K562 (cell line): ENCODE data around the gene SLC8A2. TPM values are rescaled to one million over a fixed set of nuclear protein-coding genes. Genes with fewer than 3 reads are reported as not detected.

Experiments used
- ATAC-seq: fragments of 200-7000 bp; cut with Tn5 transposase; 3 replicates; pipeline ENCODE4 v1.9.1; 2020; ENCODE audit warnings: moderate library complexity
- BruUV-seq: library from RNA; stranded (reverse); fragments of 400-500 nt; replicated peaks from 2 replicates; lab custom pipeline; 2021; lab: Mats Ljungman, UMichigan
- CTCF ChIA-PET: fragments of 300-600 bp; formaldehyde crosslinking; extraction: SDS; loops from one replicate; lab custom pipeline; 2021; ENCODE audit warnings: low intra/inter-chr PET ratio; lab: Yijun Ruan, JAX
- POLR2A ChIA-PET: fragments of 300-600, 350-650 bp; sonication (Branson Sonifier 250); formaldehyde crosslinking; extraction: SDS; loops from one replicate; lab custom pipeline; 2021; ENCODE audit warnings: antibody characterized with exemption, inconsistent platforms; lab: Yijun Ruan, JAX
- DNase-seq, 4 experiments: peaks; one replicate each; pipeline versions ENCODE4 v3.0.0 to v3.0.0-alpha.2; 2011 to 2018; ENCODE audit warnings: low spot score in 3 of 4, mixed read lengths in 3 of 4; ENCODE audit errors: extremely low read depth in 1 of 4
- FAIRE-seq: peaks from 2 replicates; lab custom pipeline; 2011; peaks lifted over from hg19 to GRCh38; lab: Jason Lieb, UNC
- H2AFZ ChIP-seq: 2 replicates; pipeline ENCODE4 v1.6.0; 2011; ENCODE audit warnings: low read depth, low read length, control low read depth, inconsistent platforms
- H3K27ac ChIP-seq: fragments of 200-600 bp; 3 replicates; pipeline ENCODE4 v1.8.0; 2011; ENCODE audit warnings: low read depth, mild to moderate bottlenecking, control low read depth, inconsistent platforms, low read length, moderate library complexity, mixed read lengths; ENCODE audit errors: extremely low read depth
- H3K27me3 ChIP-seq, 2 experiments: fragments of 300-600 bp in 1 of 2; 2 replicates in 1 of 2; 3 replicates in 1 of 2; pipeline versions ENCODE4 v1.6.0 to v1.8.0; 2011; ENCODE audit warnings: inconsistent platforms in 2 of 2, low read length in 2 of 2, mild to moderate bottlenecking in 1 of 2, mixed read lengths in 1 of 2, moderate library complexity in 1 of 2; ENCODE audit not compliant: control insufficient read depth in 2 of 2, insufficient read depth in 2 of 2
- H3K36me3 ChIP-seq: fragments of 300-600 bp; 3 replicates; pipeline ENCODE4 v1.8.0; 2011; ENCODE audit warnings: mild to moderate bottlenecking, low read length, inconsistent platforms; ENCODE audit not compliant: control insufficient read depth, insufficient read depth
- H3K4me1 ChIP-seq, 2 experiments: fragments of 200-600 bp in 1 of 2; replicated peaks in 1 of 2; 2 replicates in 1 of 2; 3 replicates in 1 of 2; pipeline versions ENCODE4 v1.5.1 to v1.8.0; 2011; ENCODE audit warnings: inconsistent platforms in 2 of 2, low read length in 2 of 2, mild to moderate bottlenecking in 1 of 2, mixed read lengths in 1 of 2, moderate library complexity in 1 of 2; ENCODE audit not compliant: control insufficient read depth in 2 of 2, insufficient read depth in 2 of 2
- H3K4me2 ChIP-seq: 2 replicates; pipeline ENCODE4 v1.6.1; 2011; ENCODE audit warnings: low read length, control low read depth, inconsistent platforms, mixed read lengths; ENCODE audit not compliant: insufficient read depth
- H3K4me3 ChIP-seq: fragments of 200-600 bp; sonication (generic), shearing (Covaris generic); 2 replicates; pipeline ENCODE4 v1.5.1; 2016; ENCODE audit warnings: control low read depth, inconsistent platforms
- H3K79me2 ChIP-seq: fragments of 200-600 bp; 3 replicates; pipeline ENCODE4 v1.8.0; 2011; ENCODE audit warnings: low read length, inconsistent platforms; ENCODE audit not compliant: control insufficient read depth, insufficient read depth
- H3K9ac ChIP-seq, 2 experiments: 2 replicates each; pipeline versions ENCODE4 v1.6.0 to v1.6.1; 2011; ENCODE audit warnings: low read depth in 2 of 2, low read length in 2 of 2, control low read depth in 1 of 2, inconsistent platforms in 1 of 2, mild to moderate bottlenecking in 1 of 2, mixed read lengths in 1 of 2; ENCODE audit not compliant: insufficient read depth in 1 of 2
- H3K9me1 ChIP-seq: one replicate; pipeline ENCODE4 v1.6.0; 2011; ENCODE audit warnings: inconsistent platforms, mild to moderate bottlenecking, low read length, moderate library complexity; ENCODE audit not compliant: control insufficient read depth, insufficient read depth
- H3K9me3 ChIP-seq: replicated peaks from 2 replicates; pipeline ENCODE4 v1.5.1; 2011; ENCODE audit warnings: low read depth, low read length, inconsistent platforms; ENCODE audit not compliant: control insufficient read depth, insufficient read depth
- H4K20me1 ChIP-seq: replicated peaks from 2 replicates; pipeline ENCODE4 v1.6.1; 2011; ENCODE audit warnings: low read length, inconsistent platforms, mixed read lengths; ENCODE audit not compliant: control insufficient read depth, insufficient read depth
- E2F3 ChIP-seq: fragments of 250-450 bp; sonication (Bioruptor Pico); IDR thresholded peaks from 2 replicates; pipeline ENCODE4 v1.4.0; 2020; ENCODE audit warnings: mild to moderate bottlenecking
- FOS ChIP-seq: IDR thresholded peaks from 3 replicates; pipeline ENCODE4 v1.6.1; 2011; ENCODE audit not compliant: insufficient read length; ENCODE audit errors: extremely low read depth
- MTA1 ChIP-seq: fragments of 450-650 bp; IDR thresholded peaks from 2 replicates; pipeline ENCODE4 v1.6.1; 2017; ENCODE audit warnings: borderline replicate concordance
- SETDB1 ChIP-seq: IDR thresholded peaks from one replicate; pipeline ENCODE4 v1.6.1; 2012; ENCODE audit warnings: low read length, control low read depth, inconsistent platforms
- SREBF2 ChIP-seq: sonication (generic); formaldehyde crosslinking; IDR thresholded peaks from 2 replicates; pipeline ENCODE4 v1.4.0; 2020; ENCODE audit warnings: mild to moderate bottlenecking, missing genetic modification reagents
- TSC22D4 ChIP-seq: fragments of 450-650 bp; IDR thresholded peaks from 2 replicates; pipeline ENCODE4 v1.6.1; 2016; ENCODE audit warnings: missing genetic modification characterization, missing biosample characterization, control low read depth
- ZNF41 ChIP-seq: fragments of 250-450 bp; sonication (Bioruptor Pico); conservative IDR thresholded peaks from 2 replicates; pipeline ENCODE4 v1.4.0; 2020; ENCODE audit warnings: mild to moderate bottlenecking
- ZNF668 ChIP-seq: fragments of 250-450 bp; sonication (Bioruptor Pico); IDR thresholded peaks from 2 replicates; pipeline ENCODE4 v1.8.0; 2022; ENCODE audit warnings: mild to moderate bottlenecking, inconsistent platforms
- ZNF717 ChIP-seq: fragments of 250-450 bp; sonication (Bioruptor Pico); IDR thresholded peaks from 2 replicates; pipeline ENCODE4 v1.5.0; 2021
- WGBS: fragments of 100-300 bp; shearing (Covaris generic); methylation state at CpG from one replicate; pipeline ENCODE4 v1.1.6; 2016; ENCODE audit warnings: low coverage, mixed read lengths; ENCODE audit not compliant: insufficient coverage; ENCODE audit errors: missing lambda C conversion rate; 5-methylcytosine and 5-hydroxymethylcytosine counted together
- in situ Hi-C: fragments of 300-500 bp; cut with MboI; formaldehyde crosslinking; loops from 4 replicates; pipeline ENCODE4 v1.15.0; 2018; ENCODE audit warnings: inconsistent platforms, mixed read lengths
- intact Hi-C: fragments of 100-400 bp; cut with micrococcal nuclease; formaldehyde crosslinking; loops from 2 replicates; pipeline ENCODE4 v1.14.2; 2022
- polyA plus RNA-seq, 8 experiments: library from polyadenylated mRNA; depleted of rRNA in 4 of 8; stranded (reverse) in 5 of 8; unstranded in 3 of 8; fragments of >200 nt; fragmentation: Nextera tagmentation in 2 of 8; fragmentation: Illumina TruSeq in 1 of 8; extraction: Ambion mirVana in 2 of 8; extraction: Trizol in 1 of 8; gene quantifications; 2 replicates each; pipeline versions ENCODE4 v1.2.1 to v1.2.3, GENCODE V29; 2011 to 2014; ENCODE audit warnings: inconsistent platforms in 1 of 8, missing spikeins in 1 of 8
- total RNA-seq, 7 experiments: library from RNA; depleted of rRNA in 6 of 7; stranded (reverse); fragments of >200 nt in 6 of 7; fragmentation: Illumina TruSeq in 2 of 7; extraction: Trizol in 2 of 7; gene quantifications; 2 replicates each; pipeline versions ENCODE4 v1.2.1 to v1.2.3, GENCODE V29; 2011 to 2021; ENCODE audit warnings: low replicate concordance in 1 of 7
- TF ChIP-seq, protein P1 (sequence below): fragments of 450-650 bp; IDR thresholded peaks from 2 replicates; pipeline ENCODE4 v1.6.1; 2014; ENCODE audit warnings: low read depth, mild to moderate bottlenecking, moderate library complexity, borderline replicate concordance
- TF ChIP-seq, protein P2 (sequence below): fragments of 250-450 bp; sonication (Bioruptor Pico); IDR thresholded peaks from 2 replicates; pipeline ENCODE4 v1.9.0; 2021; ENCODE audit warnings: mild to moderate bottlenecking, inconsistent platforms
- TF ChIP-seq, protein P3 (sequence below): sonication (generic); formaldehyde crosslinking; IDR thresholded peaks from 2 replicates; pipeline ENCODE4 v1.8.0; 2022; ENCODE audit warnings: missing genetic modification reagents, mild to moderate bottlenecking, borderline replicate concordance

The SLC8A2 gene
- total and polyA plus RNA-seq, 9 of the 15 experiments (the other 6 are each of a cell fraction or from before 2014, with no cell fraction given): 0.07 to 0.66 (median 0.24) TPM; not detected in 3

DNA sequence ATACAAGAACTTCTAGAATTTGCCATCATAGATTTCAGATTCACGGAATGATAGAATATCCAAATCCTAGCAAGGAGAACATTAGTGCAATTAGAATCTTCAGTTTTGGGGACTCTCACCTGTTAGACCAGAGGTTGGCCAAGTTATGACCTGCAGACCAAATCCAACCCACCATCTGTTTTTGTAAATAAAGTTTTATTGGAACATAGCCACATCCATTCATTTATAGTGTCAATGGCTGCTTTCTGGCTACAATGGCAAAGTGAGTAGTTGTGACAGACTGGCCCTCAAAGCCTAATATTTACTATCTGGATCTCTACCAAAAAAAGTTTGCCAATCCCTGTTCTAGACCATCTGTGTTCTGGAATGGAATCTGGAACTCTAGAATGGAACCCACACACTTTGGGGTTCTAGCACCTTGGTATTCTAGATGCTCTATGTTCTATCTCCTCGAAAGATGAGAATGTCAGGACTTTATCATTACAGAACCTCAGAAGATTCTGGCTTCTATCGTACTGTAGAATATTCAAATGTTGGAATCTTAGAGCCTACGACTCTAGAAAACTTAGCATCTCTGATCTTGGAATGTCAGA lies 9.9 kb upstream of the SLC8A2 start (continued):
- TF ChIP-seq, protein P1, sequence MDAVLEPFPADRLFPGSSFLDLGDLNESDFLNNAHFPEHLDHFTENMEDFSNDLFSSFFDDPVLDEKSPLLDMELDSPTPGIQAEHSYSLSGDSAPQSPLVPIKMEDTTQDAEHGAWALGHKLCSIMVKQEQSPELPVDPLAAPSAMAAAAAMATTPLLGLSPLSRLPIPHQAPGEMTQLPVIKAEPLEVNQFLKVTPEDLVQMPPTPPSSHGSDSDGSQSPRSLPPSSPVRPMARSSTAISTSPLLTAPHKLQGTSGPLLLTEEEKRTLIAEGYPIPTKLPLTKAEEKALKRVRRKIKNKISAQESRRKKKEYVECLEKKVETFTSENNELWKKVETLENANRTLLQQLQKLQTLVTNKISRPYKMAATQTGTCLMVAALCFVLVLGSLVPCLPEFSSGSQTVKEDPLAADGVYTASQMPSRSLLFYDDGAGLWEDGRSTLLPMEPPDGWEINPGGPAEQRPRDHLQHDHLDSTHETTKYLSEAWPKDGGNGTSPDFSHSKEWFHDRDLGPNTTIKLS: peak; percentile 97; the same call in 1 of the 2 replicates

- Histone ChIP-seq H3K4me3 (no peak overlapping the region), H3K79me2 (peaks cover 12% of the 10 kb centered on the region), H3K9me1 (no peaks in the 10 kb centered on the region), H3K36me3 (peaks cover 6% of the 10 kb centered on the region; the same call in 2 of the 3 replicates), H3K9ac (peak overlapping the region; percentile 26 to 89; a peak in 3 of 4 replicates), H3K4me1 (peaks cover 7 to 32% of the 10 kb centered on the region in 2 experiments; a peak in 3 of 5 replicates), H3K27me3 (no peaks in the 10 kb centered on the region), H3K4me2 (peak overlapping the region; percentile 51; the same call in 1 of the 2 replicates), H3K27ac (no peak overlapping the region), H2AFZ (peak overlapping the region; percentile 87), H3K9me3 (no peaks in the 10 kb centered on the region), H4K20me1 (no peaks in the 10 kb centered on the region)
- no TSS peak for BruUV-seq
- DNase-seq (no peak), FAIRE-seq (no peak), ATAC-seq (no peak)
- CTCF ChIA-PET: no interaction called here
- intact Hi-C loops: loop anchor here (5.0 kb wide), 2 partner anchors 37 to 43 kb away; partner anchors contain the start of gene NAPA
- in situ Hi-C loops: no loop called here
- POLR2A ChIA-PET: interaction anchor here (0.6 to 1.5 kb wide), 3 partner anchors 8 to 236 kb away, joined by 3 to 4 read pairs (median 3); no protein-coding TSS in a partner anchor
- 75% methylated on average over 15 of the region's 16 CpGs for WGBS
- TF ChIP-seq SREBF2 (CRISPR knock-in tag) (no peak), E2F3 (no peak), TSC22D4 (tag) (no peak), MTA1 (no peak), ZNF668 (CRISPR knock-in tag) (no peak), ZNF717 (CRISPR knock-in tag) (no peak), ZNF41 (CRISPR knock-in tag) (no peak), SETDB1 (no peak), FOS (no peak)
- TF ChIP-seq, protein P2, sequence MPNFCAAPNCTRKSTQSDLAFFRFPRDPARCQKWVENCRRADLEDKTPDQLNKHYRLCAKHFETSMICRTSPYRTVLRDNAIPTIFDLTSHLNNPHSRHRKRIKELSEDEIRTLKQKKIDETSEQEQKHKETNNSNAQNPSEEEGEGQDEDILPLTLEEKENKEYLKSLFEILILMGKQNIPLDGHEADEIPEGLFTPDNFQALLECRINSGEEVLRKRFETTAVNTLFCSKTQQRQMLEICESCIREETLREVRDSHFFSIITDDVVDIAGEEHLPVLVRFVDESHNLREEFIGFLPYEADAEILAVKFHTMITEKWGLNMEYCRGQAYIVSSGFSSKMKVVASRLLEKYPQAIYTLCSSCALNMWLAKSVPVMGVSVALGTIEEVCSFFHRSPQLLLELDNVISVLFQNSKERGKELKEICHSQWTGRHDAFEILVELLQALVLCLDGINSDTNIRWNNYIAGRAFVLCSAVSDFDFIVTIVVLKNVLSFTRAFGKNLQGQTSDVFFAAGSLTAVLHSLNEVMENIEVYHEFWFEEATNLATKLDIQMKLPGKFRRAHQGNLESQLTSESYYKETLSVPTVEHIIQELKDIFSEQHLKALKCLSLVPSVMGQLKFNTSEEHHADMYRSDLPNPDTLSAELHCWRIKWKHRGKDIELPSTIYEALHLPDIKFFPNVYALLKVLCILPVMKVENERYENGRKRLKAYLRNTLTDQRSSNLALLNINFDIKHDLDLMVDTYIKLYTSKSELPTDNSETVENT: no peak
- TF ChIP-seq, protein P3, sequence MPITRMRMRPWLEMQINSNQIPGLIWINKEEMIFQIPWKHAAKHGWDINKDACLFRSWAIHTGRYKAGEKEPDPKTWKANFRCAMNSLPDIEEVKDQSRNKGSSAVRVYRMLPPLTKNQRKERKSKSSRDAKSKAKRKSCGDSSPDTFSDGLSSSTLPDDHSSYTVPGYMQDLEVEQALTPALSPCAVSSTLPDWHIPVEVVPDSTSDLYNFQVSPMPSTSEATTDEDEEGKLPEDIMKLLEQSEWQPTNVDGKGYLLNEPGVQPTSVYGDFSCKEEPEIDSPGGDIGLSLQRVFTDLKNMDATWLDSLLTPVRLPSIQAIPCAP (CRISPR knock-in tag): no peak
Measured at GRCh38 chr19:47480658-47481057, 9.0 kb upstream of the SLC8A2 start.
